Right ventricle myocardium superior (tissue), 1 donor: Measurements from ENCODE around the gene SURF2. TPM values are rescaled to one million over a fixed set of nuclear protein-coding genes. Genes with fewer than 3 reads are reported as not detected.
"Not testable (repeated sequence)": the region's sequence is repeated elsewhere in the genome, so short reads cannot be mapped to it uniquely, and the experiment has no call there.

Experiments
- ATAC-seq: fragments of 200-7000 bp; cut with Tn5 transposase; one replicate; pipeline ENCODE4 v1.9.1; 2020; ENCODE audit warnings: mild to moderate bottlenecking; ENCODE audit not compliant: poor library complexity
- DNase-seq: peaks from one replicate; pipeline ENCODE4 v3.0.0-alpha.2; 2020
- intact Hi-C: fragments of 100-400 bp; cut with DNase I; formaldehyde crosslinking; loops from one replicate; pipeline ENCODE4 v1.11.2; 2022
- total RNA-seq: library from RNA; stranded (reverse); fragmentation: NEBNext Ultra II Directional; extraction: Animal tissue kit (Norgen Biotek cat#: 25700); gene quantifications from one replicate; pipeline ENCODE4 v1.2.1, GENCODE V29; 2021
- donor health status: DM: no; HTN: yes; CAD: no; lungs with severe emphysema.

The SURF2 gene
- total RNA-seq, 1 donor from 2014 or later: 14.0 TPM

DNA sequence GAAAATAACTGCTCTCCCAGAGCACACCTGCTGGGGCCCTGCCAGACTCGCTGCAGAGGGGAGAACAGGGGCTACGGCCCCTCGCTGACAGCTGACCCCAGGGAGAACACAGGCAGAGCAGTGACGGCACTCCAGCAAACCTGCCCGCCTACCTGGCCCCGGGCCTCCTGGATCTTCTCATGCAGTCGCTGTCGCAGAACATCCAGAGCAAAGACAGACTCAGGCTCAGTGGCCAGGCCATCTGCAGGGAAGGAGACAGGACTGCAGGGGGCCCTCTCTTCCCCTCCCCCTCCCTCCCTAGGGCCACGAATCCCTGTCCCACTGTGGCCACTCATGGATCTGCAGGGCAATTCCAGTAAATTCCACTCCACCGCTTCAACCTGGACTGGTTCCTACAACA lies 22.8 kb upstream of the SURF2 start:
- intact Hi-C loops: loop anchor here (5.0 kb wide), 1 partner anchor 146 kb away; no protein-coding TSS in a partner anchor
- ATAC-seq (no peak), DNase-seq (no peak)

DNA sequence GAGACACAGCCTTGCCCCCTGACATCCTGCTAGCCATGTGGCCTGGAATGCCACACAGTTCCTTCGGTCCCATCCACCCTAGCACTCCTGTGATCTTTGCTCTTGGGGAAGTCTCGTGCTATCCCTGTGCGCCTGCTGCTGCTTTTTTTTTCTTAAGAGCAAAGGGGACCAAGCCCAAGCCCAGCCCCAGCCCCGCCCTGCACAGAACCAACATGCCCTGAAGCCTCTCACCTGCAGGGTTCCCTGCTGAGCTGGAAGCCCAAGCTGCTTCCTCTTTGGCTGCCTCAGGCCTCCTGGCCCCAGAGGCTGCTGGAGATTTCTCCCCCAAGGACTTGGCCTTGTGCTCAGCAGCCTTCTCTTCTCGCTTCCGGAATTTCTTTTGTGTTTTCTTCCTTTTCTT lies 22.2 kb upstream of the SURF2 start:
- DNase-seq: no peak
- intact Hi-C loops: loop anchor here (5.0 kb wide), 1 partner anchor 147 kb away; no protein-coding TSS in a partner anchor
- no peak for ATAC-seq

DNA sequence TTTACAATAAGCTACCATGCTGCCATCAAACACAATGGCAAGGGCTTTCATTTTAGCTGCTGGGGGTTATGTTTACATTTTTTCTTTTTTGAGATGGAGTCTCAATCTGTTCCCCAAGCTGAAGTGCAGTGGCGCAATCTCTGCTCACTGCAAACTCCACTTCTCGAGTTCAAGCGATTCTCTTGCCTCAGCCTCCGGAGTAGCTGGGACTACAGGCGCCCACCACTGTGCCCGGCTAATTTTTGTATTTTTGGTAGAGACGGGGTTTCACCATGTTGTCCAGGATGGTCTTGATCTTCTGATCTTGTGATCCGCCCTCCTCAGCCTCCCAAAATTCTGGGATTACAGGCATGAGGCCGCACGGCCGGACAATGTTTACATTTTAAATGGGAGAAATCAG lies 21.5 kb upstream of the SURF2 start:
- intact Hi-C loops: loop anchor here (5.0 kb wide), 1 partner anchor 148 kb away; no protein-coding TSS in a partner anchor
- DNase-seq, ATAC-seq: not testable (repeated sequence)

DNA sequence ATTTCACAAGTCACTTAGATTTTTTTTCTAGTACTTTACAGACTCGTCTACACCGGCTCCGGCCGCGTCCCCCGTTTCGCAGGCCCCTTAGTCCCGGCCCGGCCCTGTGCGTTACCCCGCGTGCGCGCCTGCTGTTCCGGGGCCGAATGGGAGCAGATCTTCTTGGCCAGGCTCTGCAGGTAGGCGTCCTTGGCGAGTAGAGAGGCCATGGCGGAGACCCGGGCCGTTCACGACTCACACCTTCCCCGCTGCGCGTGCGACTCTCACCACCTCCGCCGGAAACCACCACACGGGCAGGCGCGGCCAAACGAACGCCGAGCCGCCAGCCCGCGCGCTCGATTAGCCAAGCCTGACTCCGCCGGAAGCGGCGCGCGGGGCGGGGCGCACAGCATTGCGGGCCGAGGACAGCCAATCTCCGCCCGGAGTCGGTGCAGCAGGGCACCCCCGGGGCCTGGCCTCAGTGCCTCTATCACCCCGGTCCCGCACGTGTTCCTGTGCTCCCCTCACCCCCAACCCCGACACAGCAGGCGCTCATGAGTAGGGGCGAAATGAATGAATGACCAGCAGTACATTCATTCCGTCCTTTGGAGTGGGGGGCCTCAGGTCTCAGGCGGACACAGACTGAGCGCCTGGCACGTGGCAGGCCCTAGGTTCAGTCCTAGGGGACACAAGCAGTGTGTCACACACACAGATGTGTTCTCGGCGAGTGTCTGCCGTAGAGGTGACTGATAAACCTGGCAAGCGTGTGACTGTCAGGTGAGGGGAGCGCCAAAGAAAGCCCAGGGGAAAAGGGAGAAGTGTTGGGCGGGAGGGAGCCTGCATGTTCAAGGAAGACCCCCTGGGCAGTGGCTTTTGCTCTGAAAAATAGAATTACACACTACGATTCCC lies 20.2 kb upstream of the SURF2 start, which contains the start of gene SURF6:
Gene SURF6 (minus strand): TSS at position 265 of the 888 bp plus-strand sequence. CDS start 56 bp downstream, at position 209.
- ATAC-seq (peak; percentile 97), DNase-seq (peak; percentile 95)
- intact Hi-C loops: no loop called here

DNA sequence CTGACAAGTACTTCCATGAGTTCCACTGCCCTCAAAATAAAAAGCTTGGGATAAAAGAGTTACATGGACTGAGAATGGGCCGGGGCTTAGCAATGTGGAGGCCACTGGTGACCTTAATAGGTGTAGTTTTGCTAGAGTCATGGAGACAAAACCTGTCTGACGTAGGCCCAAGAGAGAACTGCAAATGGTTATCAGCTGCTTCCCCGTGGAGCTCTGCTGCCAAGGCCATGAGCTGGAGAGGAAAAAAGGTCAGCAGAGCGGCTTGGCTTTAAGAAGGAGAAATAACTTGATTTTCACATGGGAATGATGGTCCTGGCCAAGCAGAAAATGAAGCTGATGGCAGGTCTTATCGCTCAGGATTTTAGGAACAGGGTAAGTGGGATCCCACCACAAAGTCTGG lies 16.7 kb upstream of the SURF2 start:
- intact Hi-C loops: no loop called here
- no peak for DNase-seq

DNA sequence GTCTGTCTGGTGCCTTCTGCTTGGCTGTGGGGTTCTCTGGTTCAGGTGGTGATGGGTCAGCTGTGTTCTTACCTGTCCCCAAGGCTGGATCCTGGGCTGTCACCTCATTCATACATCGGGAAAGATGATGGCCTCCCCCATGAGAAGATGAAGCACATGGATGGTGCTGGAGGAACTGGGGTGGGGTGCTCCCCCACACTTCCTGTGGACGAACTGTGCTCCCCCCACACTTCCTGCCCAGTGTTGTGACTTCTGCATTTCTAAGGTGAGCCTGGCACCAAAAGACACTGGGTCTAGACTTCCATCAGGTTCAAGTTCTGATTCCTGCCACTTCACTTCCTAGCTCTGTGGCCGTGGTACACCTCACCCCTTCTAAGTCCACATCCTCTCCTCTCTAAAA lies 16.1 kb upstream of the SURF2 start:
- no peak for DNase-seq
- ATAC-seq: no peak

More for the DNA sequence above, 16.7 kb upstream of the SURF2 start:
- ATAC-seq: no peak

DNA sequence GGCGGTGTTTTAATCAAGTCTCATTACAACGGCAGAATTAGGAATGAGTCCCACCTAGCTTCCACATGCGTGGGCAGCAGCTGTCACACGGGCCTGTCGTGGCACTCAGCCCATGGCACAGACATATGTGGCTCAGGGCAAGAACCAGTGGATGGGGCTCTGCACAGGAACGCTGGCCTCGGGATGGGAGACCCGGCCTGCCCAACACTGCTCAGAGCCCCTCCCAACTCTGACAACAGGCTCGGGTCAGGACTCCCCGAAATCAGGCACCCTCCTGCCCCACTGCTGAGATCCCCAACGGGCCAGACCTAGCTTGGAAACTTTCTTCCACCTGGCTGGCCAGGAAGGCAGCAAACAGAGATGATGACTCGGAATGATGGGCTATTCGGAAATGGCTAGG lies 15.4 kb upstream of the SURF2 start:
- intact Hi-C loops: no loop called here
- DNase-seq (no peak), ATAC-seq (no peak)

More for the DNA sequence above, 16.1 kb upstream of the SURF2 start:
- intact Hi-C loops: no loop called here

DNA sequence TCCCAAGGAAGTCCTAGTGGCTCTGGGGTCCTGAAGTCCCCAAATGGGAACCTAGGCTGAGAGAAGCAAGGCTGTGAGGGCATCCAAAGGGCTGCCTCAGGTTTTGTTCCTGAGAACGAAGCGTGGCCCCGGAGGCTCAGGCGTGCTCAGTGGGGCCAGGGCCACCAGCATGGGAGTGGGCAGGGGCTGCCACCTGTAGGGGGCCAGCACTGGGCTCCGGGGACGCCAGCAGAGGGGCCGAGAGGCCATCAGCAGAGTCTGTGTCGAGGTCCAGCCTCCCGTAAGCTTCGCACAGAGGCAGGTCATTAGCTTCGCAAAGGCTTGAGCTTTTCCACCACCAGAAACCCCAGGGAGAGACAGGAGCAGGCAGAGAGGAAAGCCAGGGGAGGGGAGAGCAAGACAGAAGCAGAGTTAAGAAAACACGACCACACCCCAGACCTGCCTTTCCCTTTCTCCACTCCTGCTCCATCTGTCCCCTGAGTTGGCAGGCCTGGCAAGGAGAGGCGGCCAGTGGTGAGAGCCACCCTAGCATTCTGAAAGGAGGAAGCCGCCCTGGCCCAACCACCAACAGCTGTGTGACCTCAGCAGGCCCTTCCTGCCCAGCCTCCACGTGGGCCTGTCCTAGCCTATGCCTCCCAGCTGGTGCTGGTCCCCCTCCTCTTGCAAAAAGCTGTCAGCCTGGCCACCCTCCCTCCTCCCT lies 14.8 kb upstream of the SURF2 start:
- intact Hi-C loops: no loop called here
- peak; percentile 83 for DNase-seq
- peak; percentile 66 for ATAC-seq

DNA sequence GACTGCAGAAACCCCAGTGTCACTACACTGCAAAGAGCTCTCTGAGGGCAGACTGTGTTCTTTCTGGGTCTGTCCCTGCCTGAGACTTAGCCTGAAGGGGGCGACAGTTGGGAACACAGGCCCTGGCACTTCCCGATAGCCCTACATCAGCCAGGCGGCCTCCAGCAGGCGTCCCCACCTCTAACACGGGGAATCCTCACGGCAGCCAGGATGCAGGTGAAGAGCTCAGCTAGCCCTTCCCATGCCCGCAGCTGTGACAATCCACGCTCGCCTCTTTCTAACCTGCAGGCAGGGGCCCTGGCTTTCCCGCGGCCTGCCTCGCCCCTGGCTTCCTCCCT lies 14.3 kb upstream of the SURF2 start:
- no peak for DNase-seq
- no peak for ATAC-seq
- intact Hi-C loops: no loop called here

DNA sequence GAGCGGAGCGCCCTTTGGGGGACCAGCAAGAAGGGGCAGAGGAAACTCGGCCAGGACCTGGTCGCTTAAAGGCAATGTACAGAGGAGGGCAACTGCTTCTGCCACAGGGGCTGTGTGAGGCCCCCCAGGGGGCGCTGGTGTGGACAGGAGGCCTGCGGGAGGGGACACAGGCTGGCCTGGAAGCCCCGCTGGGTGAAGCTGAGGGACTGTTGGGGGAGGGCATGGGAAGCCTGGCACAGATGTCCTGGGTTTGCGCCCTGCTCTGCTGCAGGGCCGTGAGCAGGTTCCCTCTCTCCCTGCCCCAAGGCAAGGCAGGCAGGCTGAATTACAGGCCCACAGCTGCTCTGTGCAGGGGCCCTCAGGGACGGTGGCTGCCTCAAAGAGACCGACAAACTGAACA lies 13.8 kb upstream of the SURF2 start:
- intact Hi-C loops: no loop called here
- no peak for ATAC-seq
- no peak for DNase-seq

DNA sequence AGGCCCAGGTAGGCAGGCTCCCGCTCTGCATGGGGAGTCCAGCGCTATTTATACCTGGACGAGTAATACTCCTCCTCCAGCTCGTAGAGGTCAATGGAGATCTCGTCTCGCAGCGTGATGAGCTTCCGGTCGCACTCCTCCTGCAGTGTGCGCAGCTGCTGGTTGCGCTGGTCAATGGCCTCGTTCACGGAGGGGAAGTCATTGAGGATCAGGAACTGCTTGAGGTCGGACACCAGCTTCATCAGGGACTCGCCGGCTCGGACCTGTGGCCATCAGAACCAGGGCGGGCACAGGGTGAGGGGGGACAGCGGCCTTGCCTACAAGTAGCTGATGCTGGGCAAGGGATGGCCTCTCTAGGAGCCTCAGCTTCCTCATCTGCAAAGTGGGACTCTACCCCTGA lies 12.3 kb upstream of the SURF2 start:
- intact Hi-C loops: no loop called here
- no peak for ATAC-seq
- peak; percentile 23 for DNase-seq

DNA sequence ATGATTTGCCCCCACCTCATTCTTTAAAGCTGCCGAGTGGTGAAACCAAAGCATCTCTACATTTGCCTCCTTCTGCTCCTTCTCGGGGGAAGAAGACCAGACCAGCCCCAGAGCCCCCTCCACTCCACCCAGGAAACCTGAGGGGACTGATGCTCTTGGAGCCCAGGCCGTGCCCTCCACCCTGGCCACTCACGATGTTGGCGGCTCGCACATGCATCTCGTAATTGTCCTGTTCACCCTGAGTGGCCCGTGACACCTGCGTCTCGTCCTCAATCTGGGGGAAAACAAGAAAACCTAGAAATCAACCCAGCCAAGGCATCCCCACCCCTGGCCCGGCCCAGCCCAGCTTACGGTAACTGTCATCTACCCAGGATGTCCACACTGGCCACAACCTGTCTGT lies 11.4 kb upstream of the SURF2 start:
- DNase-seq (no peak), ATAC-seq (no peak)
- intact Hi-C loops: no loop called here

DNA sequence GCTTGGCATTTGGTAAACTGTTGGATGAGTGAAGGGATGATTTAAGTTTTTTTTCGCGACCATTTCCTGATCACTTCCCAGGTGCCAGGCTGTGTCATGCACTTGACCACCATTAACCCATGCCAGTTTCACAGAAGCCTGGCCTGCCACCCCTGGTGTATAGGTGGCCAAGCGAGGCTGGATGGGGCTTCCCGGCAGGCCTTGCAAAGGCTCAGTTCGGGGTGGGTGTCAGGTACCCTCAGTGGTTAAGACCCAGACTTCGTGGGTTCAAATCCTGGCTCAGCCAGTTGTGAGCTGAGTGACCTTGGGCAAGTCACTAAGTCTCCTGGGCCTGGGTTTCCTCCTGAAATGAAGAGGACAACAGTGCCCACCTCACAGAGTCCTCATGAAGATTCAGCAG lies 10.8 kb upstream of the SURF2 start:
- intact Hi-C loops: no loop called here
- DNase-seq (no peak), ATAC-seq (no peak)

DNA sequence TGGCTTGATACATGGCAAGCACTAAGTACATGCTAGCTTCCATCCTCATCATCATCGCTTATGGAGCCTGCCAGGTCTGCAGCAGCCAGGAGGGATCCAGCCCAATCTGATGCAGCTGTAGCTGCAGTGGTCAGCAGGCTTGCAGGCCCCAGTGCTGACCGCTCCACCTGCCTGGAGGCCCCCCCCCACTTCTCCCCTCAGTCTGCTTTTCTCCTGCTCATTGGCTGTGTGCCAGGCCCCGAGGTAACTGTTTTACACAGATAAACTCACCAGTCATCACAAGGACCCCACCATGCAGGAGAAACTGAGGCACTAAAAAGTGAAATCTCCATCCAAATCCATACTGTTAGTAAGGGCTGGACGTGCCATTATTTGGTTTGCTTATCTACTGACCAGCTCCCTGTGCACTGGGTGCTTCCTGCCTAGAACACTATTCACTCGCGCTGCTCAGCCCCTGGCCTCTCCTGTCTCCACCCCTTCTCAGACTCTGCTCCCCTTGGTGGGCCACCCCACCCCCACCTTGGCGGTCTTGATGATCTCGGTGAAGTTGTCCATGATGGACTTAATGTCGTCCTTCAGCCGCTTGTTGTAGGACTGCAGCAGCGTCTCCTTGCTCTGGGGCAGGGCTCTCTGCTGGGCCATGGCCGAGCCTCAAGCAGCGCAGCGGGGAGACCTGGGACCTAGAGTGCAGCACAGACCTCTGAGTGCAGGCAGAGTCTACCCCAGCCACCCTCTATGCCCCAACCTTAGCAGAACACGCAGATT lies 10.1 kb upstream of the SURF2 start:
- intact Hi-C loops: no loop called here
- DNase-seq (no peak), ATAC-seq (no peak)

DNA sequence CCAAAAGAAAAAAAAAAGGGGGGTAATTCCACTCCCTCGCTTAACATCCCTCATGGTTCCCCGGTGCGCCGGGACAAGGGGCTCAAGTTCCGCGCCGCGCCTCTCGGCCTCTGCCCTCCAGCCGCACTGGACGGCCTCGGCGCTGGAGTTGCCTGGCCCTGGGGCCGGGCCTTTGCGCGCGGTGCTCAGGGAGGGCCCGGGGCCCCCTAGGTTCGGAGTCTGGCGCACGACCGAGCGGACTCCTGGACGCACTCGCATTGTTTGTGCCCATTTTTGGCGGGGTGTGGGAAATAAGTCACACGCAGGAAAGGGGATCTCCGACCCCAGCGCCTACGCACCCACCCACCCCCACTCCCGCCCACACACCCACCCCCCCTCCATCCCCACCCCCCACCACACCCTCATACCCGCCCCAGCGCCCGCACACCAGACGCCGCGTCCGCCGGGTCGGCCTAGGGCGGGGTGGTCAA lies 8.8 kb upstream of the SURF2 start:
- intact Hi-C loops: no loop called here
- ATAC-seq (peak; percentile 69), DNase-seq (peak; percentile 58)

DNA sequence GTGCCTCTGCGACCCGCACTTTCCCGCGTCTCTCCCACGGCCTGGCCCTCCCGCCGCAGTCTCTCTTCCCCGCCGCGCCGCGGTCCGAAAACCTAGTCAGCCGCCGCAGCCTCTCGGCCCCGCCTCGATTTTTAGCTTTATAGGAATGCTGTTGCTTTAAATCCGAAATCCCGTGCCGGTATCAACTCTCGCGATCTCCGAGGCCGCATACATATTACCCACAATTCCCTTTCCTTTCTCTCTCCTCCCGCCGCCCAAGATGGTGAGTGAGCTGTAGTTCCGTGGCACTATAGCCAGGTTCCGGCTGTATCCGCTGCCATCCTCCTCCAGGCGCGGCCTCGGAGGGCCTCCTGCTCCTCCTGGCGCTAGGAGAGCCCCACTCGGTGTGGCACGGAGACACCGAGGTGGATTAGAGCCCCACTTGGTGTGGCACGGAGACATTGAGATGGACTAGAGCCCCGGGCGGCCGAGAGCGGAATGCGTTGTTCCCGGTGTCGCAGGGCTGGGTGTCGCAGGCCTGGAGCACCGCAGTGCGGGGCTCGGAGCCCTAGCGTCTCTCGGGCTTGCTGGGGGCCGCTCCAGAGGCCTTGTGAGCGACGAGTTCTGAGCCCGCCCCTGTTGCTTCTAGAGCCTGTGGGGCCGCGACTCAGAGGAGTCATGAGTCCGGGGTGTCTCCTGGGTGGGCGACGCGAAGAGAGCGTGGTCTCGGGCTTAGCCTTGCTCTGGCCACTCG lies 8.2 kb upstream of the SURF2 start, which contains the start of the genes MED22 and RPL7A:
Gene MED22 (minus strand): TSS at position 147 of the 733 bp plus-strand sequence. CDS start 1,469 bp downstream, outside the sequence.
Gene RPL7A (plus strand): TSS at position 234 of the 733 bp plus-strand sequence. CDS start 26 bp downstream, at position 260.
- intact Hi-C loops: no loop called here
- DNase-seq: peak; percentile 97

DNA sequence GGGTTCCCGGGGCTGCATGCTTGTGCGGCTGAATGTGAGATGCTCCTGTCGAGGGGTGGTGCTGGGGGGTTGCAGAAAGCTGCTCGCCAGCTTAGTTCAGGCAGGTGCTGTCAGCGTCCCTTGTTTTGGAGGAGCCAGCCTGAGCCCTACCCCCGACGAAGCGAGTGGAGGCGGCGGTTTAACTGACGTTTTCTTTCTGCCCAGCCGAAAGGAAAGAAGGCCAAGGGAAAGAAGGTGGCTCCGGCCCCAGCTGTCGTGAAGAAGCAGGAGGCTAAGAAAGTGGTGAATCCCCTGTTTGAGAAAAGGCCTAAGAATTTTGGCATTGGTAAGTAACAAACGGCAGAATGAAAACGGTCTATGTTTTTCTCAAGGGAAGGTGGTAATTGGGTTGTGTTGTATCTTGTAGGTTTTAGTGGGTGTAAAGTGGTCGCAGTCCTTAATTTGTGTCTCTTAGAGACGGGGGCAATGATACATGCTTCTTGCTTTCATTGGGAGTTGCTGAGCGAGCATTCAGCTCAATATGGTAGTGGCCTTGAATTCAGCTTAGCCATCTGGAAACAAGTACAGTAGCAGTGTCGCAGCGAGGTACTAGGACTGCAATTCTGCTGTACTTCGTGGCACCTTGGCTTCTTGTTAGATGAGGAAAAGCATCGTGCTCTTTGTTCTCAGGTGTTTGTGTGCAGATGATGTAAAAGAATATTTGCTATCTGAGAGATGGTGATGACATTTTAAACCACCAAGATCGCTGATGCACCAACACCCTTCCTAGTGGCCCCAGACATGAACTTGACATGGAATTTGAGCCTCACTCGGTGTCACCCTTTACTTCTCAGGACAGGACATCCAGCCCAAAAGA lies 7.4 kb upstream of the SURF2 start:
- DNase-seq: no peak
- intact Hi-C loops: no loop called here
- no peak for ATAC-seq

More for the DNA sequence above, 8.2 kb upstream of the SURF2 start, which contains the start of the genes MED22 and RPL7A:
- ATAC-seq: peak; percentile 94
